Psoas muscle (tissue), 8 donors: Measurements from ENCODE around the gene TMEM213. TPM values are rescaled to one million over a fixed set of nuclear protein-coding genes. Genes with fewer than 3 reads are reported as not detected.

Source experiments
- ATAC-seq, 4 donors: fragments of 200-7000 bp; cut with Tn5 transposase; one replicate each; pipeline ENCODE4 v1.9.1; 2020; ENCODE audit warnings: moderate library complexity in 3 of 4, mild to moderate bottlenecking in 2 of 4
- DNase-seq, 2 donors: peaks; one replicate each; pipeline ENCODE4 v3.0.0-alpha.2; 2020
- H3K27ac ChIP-seq: fragments of 200-600 bp; one replicate; pipeline ENCODE4 v1.8.0; 2022
- H3K27me3 ChIP-seq, 3 donors: fragments of 200-600 bp in 1 of 3; one replicate each; pipeline versions ENCODE4 v1.6.1 to v1.8.0; 2013 to 2022; ENCODE audit warnings: low read length in 2 of 3, mild to moderate bottlenecking in 2 of 3, moderate library complexity in 1 of 3; ENCODE audit not compliant: insufficient read depth in 3 of 3
- H3K36me3 ChIP-seq, 2 donors: fragments of 200-600 bp in 1 of 2; one replicate each; pipeline versions ENCODE4 v1.6.1 to v1.8.0; 2013 to 2022; ENCODE audit warnings: low read depth in 1 of 2, mild to moderate bottlenecking in 1 of 2, moderate library complexity in 1 of 2; ENCODE audit not compliant: insufficient read depth in 1 of 2
- H3K4me1 ChIP-seq: fragments of 200-600 bp; one replicate; pipeline ENCODE4 v1.8.0; 2022
- H3K4me3 ChIP-seq: fragments of 200-600 bp; one replicate; pipeline ENCODE4 v1.8.0; 2022; ENCODE audit warnings: mild to moderate bottlenecking
- H3K9me3 ChIP-seq: fragments of 200-600 bp; one replicate; pipeline ENCODE4 v1.8.0; 2022
- WGBS, 3 donors: extraction: QIAGEN DNeasy Blood & Tissue Kit; methylation state at CpG; one replicate each; pipeline versions ENCODE4 v1.1.6 to v1.1.7; 2013; 5-methylcytosine and 5-hydroxymethylcytosine counted together
- intact Hi-C, 2 donors: fragments of 100-400 bp; cut with DNase I; formaldehyde crosslinking; loops; one replicate each; pipeline versions ENCODE4 v1.11.0 to v1.14.2; 2022
- polyA plus RNA-seq, 3 donors: library from polyadenylated mRNA; stranded (reverse); fragments of 200-250 nt; gene quantifications; one replicate each; pipeline ENCODE4 v1.2.3, GENCODE V29; 2013
- total RNA-seq, 4 donors: library from RNA; stranded (reverse); fragmentation: NEBNext Ultra II Directional in 2 of 4; extraction: Animal tissue kit (Norgen Biotek cat#: 25700) in 2 of 4; gene quantifications; one replicate each; pipeline versions ENCODE4 v1.2.1 to v1.2.4, GENCODE V29; 2021 to 2023
- TF ChIP-seq, protein P1 (sequence below): fragments of 200-600 bp; IDR thresholded peaks from one replicate; pipeline ENCODE4 v1.8.0; 2022; ENCODE audit warnings: antibody characterized with exemption
- donor health status: healthy with polysubstance abuse.
- donor health status: DM: no; HTN: no; CAD: no; lungs with moderate emphysema.
- donor health status: Bipolar disorder and iron deficiency.
- donor health status: healthy.
- donor health status: DM: yes; HTN: yes; CAD: no.
- donor health status: DM: no; HTN: no; CAD: no.
- donor health status: DM: no; HTN: no; CAD: no.
- donor health status: DM: yes; HTN: yes; CAD: no.

The TMEM213 gene
- total and polyA plus RNA-seq, 7 donors, result not detected

DNA sequence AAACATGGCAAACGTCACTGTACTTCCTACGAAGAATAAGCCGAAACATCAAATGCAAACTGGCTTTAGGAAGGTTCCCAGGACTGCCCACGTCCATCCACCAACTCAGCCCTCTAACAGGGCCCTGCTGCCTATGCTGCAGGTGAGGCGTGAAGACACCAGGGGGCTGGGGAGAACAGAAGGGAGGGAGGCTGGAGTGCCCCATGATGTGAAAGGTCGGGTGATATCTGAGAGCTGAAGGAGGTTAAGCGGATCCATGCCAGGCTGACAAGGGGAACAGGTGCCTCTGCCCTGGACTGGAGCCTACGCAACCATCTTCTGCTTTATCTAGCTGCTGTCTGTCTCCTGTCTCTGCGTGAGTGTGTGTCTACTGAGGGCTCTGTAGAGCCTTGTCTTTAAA lies 40.4 kb downstream of the TMEM213 start:
- no peaks in the 10 kb centered on the region for H3K36me3 ChIP-seq
- no peaks in the 10 kb centered on the region for H3K9me3 ChIP-seq
- H3K4me1 ChIP-seq, result no peaks in the 10 kb centered on the region
- H3K27ac ChIP-seq, result no peak overlapping the region
- no peaks in the 10 kb centered on the region for H3K27me3 ChIP-seq
- no peak overlapping the region for H3K4me3 ChIP-seq
- TF ChIP-seq, protein P1, sequence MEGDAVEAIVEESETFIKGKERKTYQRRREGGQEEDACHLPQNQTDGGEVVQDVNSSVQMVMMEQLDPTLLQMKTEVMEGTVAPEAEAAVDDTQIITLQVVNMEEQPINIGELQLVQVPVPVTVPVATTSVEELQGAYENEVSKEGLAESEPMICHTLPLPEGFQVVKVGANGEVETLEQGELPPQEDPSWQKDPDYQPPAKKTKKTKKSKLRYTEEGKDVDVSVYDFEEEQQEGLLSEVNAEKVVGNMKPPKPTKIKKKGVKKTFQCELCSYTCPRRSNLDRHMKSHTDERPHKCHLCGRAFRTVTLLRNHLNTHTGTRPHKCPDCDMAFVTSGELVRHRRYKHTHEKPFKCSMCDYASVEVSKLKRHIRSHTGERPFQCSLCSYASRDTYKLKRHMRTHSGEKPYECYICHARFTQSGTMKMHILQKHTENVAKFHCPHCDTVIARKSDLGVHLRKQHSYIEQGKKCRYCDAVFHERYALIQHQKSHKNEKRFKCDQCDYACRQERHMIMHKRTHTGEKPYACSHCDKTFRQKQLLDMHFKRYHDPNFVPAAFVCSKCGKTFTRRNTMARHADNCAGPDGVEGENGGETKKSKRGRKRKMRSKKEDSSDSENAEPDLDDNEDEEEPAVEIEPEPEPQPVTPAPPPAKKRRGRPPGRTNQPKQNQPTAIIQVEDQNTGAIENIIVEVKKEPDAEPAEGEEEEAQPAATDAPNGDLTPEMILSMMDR, result no peak
- 60 to 63% (median 60%) methylated on average over 9 of the region's 9 CpGs for WGBS, 3 donors
- intact Hi-C loops, result no loop called here
- DNase-seq (no peak), ATAC-seq (peak in 2 of 4 donors; percentile 21 to 61)

DNA sequence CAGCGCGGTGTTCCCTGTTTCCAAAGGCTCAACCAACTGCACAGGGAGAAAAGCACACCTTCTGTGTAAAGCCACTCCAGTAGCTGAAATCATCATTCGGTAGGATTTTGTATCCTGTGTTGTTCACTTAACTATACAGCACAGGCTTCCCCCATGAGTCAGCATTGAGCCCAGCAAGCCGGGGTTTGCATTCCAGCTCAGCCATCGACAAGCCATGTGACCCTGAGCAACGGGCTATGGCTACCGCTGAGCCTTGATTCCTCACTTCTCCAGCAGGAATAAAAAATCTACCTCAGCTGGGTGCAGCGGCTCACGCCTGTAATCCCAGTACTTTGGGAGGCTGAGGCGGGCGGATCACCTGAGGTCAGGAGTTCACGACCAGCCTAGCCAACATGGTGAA lies 44.3 kb downstream of the TMEM213 start:
- Histone ChIP-seq H3K4me3 (no peak overlapping the region), H3K9me3 (no peaks in the 10 kb centered on the region), H3K27ac (no peak overlapping the region), H3K27me3 (no peaks in the 10 kb centered on the region), H3K36me3 (no peaks in the 10 kb centered on the region), H3K4me1 (no peaks in the 10 kb centered on the region)
- TF ChIP-seq, protein P1, result no peak
- DNase-seq (no peak), ATAC-seq (no peak)
- intact Hi-C loops, result no loop called here
- 87 to 90% (median 90%) methylated on average over 12 of the region's 12 CpGs for WGBS, 3 donors

DNA sequence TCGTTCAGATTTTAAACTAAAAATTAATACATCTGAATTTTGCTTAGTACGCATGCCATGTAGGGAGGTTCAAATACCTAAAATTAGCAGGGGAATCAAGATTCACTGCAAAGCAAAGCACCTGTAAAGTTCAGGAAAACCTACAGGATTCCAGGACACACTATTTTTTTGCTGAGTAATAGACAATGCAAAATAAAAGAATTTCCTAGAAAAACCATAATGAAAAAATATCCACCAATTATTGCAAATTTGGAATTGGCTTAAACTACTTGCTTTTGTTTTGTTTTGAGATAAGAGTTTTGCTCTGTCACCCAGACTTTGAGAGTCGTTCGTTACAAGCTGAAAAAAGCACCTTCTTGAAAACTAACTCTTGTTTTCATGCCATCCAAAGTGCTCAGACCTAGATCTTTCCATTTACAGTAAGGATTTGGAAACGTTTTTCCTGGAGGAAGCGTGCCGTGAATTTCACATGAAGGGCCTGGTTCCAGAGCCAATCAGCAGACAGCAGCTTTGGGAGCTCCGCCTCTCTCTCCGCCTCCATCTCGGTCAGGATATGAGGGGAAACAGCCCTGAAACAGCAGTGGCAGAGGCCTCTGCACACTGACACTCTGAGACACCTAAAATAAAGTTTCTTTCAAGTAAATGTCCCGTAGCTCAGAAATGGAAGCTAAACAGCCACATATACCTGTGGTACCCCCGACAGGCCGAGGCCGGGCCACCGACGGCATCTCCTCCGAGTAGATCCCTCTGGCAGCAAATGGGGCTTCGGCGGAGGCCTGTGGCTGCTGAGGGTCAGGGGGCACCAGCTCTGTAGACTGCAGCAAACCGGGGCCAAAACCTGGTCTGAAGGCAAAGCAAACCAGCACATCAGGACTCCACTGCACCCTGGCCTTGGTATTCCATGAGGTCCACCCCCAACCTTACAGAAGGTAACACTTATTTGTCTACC lies 46.1 kb downstream of the TMEM213 start:
- Histone ChIP-seq H3K27me3 (no peaks in the 10 kb centered on the region), H3K36me3 (no peaks in the 10 kb centered on the region), H3K4me3 (no peak overlapping the region), H3K27ac (no peak overlapping the region), H3K4me1 (no peaks in the 10 kb centered on the region), H3K9me3 (no peaks in the 10 kb centered on the region)
- TF ChIP-seq, protein P1, result no peak
- intact Hi-C loops, result no loop called here
- DNase-seq (no peak), ATAC-seq (no peak)
- WGBS, 3 donors, result 91 to 92% (median 92%) methylated on average over 20 of the region's 20 CpGs

DNA sequence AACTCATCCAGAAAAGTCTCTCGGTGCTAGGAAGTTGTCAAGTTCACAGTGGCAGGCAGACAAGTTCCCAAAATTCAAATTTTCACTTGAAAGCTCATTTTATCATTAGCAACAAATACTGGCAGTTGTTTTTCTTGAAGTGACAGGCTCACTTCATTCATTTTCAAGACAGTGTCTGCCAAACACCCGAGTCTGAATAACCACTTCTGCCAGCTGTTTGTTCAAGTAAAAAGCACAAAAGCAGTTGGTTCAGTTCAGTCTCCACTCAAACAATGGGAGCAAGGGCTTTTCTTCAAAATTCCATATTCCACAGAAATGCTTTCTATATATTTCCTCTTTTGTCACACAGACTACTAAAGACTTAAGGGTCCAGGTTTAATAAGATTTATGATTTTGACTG lies 47.9 kb downstream of the TMEM213 start:
- DNase-seq (no peak), ATAC-seq (no peak)
- H3K9me3 ChIP-seq, result peaks cover 2% of the 10 kb centered on the region
- H3K36me3 ChIP-seq, result no peaks in the 10 kb centered on the region
- H3K4me3 ChIP-seq, result no peak overlapping the region
- intact Hi-C loops, result no loop called here
- TF ChIP-seq, protein P1, result no peak
- no peaks in the 10 kb centered on the region for H3K4me1 ChIP-seq
- WGBS, 3 donors, result 34 to 46% (median 41%) methylated on average over 2 of the region's 2 CpGs
- H3K27me3 ChIP-seq, result no peaks in the 10 kb centered on the region
- no peak overlapping the region for H3K27ac ChIP-seq
